H1 (cell line): ENCODE data around the gene PM20D1. TPM values are rescaled to one million over a fixed set of nuclear protein-coding genes. Genes with fewer than 3 reads are reported as not detected.

ENCODE experiments used
- CTCF ChIA-PET: fragments of 300-600 bp; sonication (Branson Sonifier 250); formaldehyde crosslinking; loops from one replicate; lab custom pipeline; 2021; ENCODE audit not compliant: partially characterized antibody; lab: Charles Lee
- POLR2A ChIA-PET: fragments of 300-600 bp; sonication (Branson Sonifier 250); formaldehyde crosslinking; loops from one replicate; lab custom pipeline; 2021; ENCODE audit warnings: inconsistent platforms; ENCODE audit not compliant: partially characterized antibody; lab: Charles Lee
- DNase-seq, 2 experiments: peaks; one replicate each; pipeline versions ENCODE4 v3.0.0 to v3.0.0-alpha.2; 2010 to 2022; ENCODE audit warnings: low spot score in 2 of 2, low read depth in 1 of 2, mixed read lengths in 1 of 2
- FAIRE-seq: peaks from 2 replicates; lab custom pipeline; 2011; peaks lifted over from hg19 to GRCh38; lab: Jason Lieb, UNC
- H2AFZ ChIP-seq: 2 replicates; pipeline ENCODE4 v1.8.1; 2012; ENCODE audit warnings: low read length, inconsistent platforms
- H2AK5ac ChIP-seq: 2 replicates; pipeline ENCODE4 v1.6.1; 2013; ENCODE audit warnings: low read depth, low read length
- H2BK120ac ChIP-seq: replicated peaks from 2 replicates; pipeline ENCODE3; 2013; ENCODE audit warnings: low read depth, low read length, inconsistent platforms
- H2BK12ac ChIP-seq: 2 replicates; pipeline ENCODE4 v1.6.1; 2013; ENCODE audit warnings: low read depth, low read length
- H2BK15ac ChIP-seq: 2 replicates; pipeline ENCODE4 v1.6.1; 2013; ENCODE audit warnings: low read length
- H2BK20ac ChIP-seq: 2 replicates; pipeline ENCODE4 v1.6.1; 2013; ENCODE audit warnings: low read length
- H2BK5ac ChIP-seq: 2 replicates; pipeline ENCODE4 v1.6.1; 2013; ENCODE audit warnings: low read depth, low read length
- H3K14ac ChIP-seq: 2 replicates; pipeline ENCODE4 v1.6.1; 2013; ENCODE audit warnings: inconsistent platforms; ENCODE audit not compliant: insufficient read length
- H3K18ac ChIP-seq: 2 replicates; pipeline ENCODE4 v1.6.1; 2013; ENCODE audit warnings: low read length; ENCODE audit errors: extremely low read depth
- H3K23ac ChIP-seq: 2 replicates; pipeline ENCODE4 v1.6.1; 2013; ENCODE audit warnings: inconsistent platforms; ENCODE audit not compliant: insufficient read length
- H3K23me2 ChIP-seq: 2 replicates; pipeline ENCODE4 v1.6.1; 2013; ENCODE audit warnings: low read depth, low read length
- H3K27ac ChIP-seq: 2 replicates; pipeline ENCODE4 v1.6.1; 2011; ENCODE audit warnings: low read depth, low read length, inconsistent platforms
- H3K27me3 ChIP-seq, 4 experiments: replicated peaks in 1 of 4; 1 replicate in 1 of 4; 2 replicates in 3 of 4; pipeline versions ENCODE4 v1.6.1 to v1.8.1; 2011 to 2013; ENCODE audit warnings: low read length in 3 of 4, mild to moderate bottlenecking in 3 of 4, inconsistent platforms in 2 of 4, mixed read lengths in 2 of 4, moderate library complexity in 1 of 4; ENCODE audit not compliant: control insufficient read depth in 3 of 4, insufficient read depth in 3 of 4; ENCODE audit errors: extremely low read depth in 1 of 4
- H3K36me3 ChIP-seq, 4 experiments: 2 replicates each; pipeline versions ENCODE4 v1.6.1 to v1.8.1; 2011 to 2013; ENCODE audit warnings: mild to moderate bottlenecking in 4 of 4, low read length in 3 of 4, moderate library complexity in 2 of 4, control low read depth in 1 of 4, inconsistent platforms in 1 of 4; ENCODE audit not compliant: insufficient read depth in 4 of 4, control insufficient read depth in 2 of 4
- H3K4ac ChIP-seq: replicated peaks from 2 replicates; pipeline ENCODE3; 2013; ENCODE audit warnings: low read length, low read depth, mixed read lengths, inconsistent platforms; ENCODE audit not compliant: insufficient read length
- H3K4me1 ChIP-seq, 4 experiments: replicated peaks in 1 of 4; 1 replicate in 1 of 4; 2 replicates in 3 of 4; pipeline versions ENCODE4 v1.6.1 to v1.8.1; 2011 to 2013; ENCODE audit warnings: low read length in 3 of 4, inconsistent platforms in 2 of 4, mixed read lengths in 1 of 4; ENCODE audit not compliant: insufficient read depth in 4 of 4, control insufficient read depth in 3 of 4
- H3K4me2 ChIP-seq, 2 experiments: 2 replicates each; pipeline versions ENCODE4 v1.6.1 to v1.8.1; 2011 to 2013; ENCODE audit warnings: low read depth in 2 of 2, low read length in 2 of 2, control low read depth in 1 of 2, inconsistent platforms in 1 of 2, mild to moderate bottlenecking in 1 of 2; ENCODE audit not compliant: insufficient read depth in 1 of 2
- H3K4me3 ChIP-seq, 4 experiments: fragments of 200-600, 300-600 bp in 1 of 4; sonication (generic), shearing (Covaris generic), sonication (Bioruptor Twin) in 1 of 4; 2 replicates each; pipeline versions ENCODE4 v1.5.1 to v1.8.1; 2011 to 2016; ENCODE audit warnings: low read length in 4 of 4, low read depth in 3 of 4, control low read depth in 2 of 4, inconsistent platforms in 2 of 4, mild to moderate bottlenecking in 2 of 4, mixed read lengths in 1 of 4, moderate library complexity in 1 of 4; ENCODE audit not compliant: insufficient read depth in 2 of 4; ENCODE audit errors: extremely low read depth in 1 of 4
- H3K56ac ChIP-seq: replicated peaks from 2 replicates; pipeline ENCODE3; 2013; ENCODE audit warnings: low read depth, mild to moderate bottlenecking, mixed read lengths, low read length, inconsistent platforms; ENCODE audit not compliant: insufficient read length
- H3K79me1 ChIP-seq: 2 replicates; pipeline ENCODE4 v1.6.1; 2013; ENCODE audit warnings: low read depth, low read length, control low read depth
- H3K79me2 ChIP-seq, 2 experiments: 2 replicates each; pipeline versions ENCODE4 v1.6.1 to v1.8.1; 2012 to 2013; ENCODE audit warnings: low read length in 2 of 2, mild to moderate bottlenecking in 2 of 2, inconsistent platforms in 1 of 2; ENCODE audit not compliant: insufficient read depth in 2 of 2, control insufficient read depth in 1 of 2
- H3K9ac ChIP-seq, 4 experiments: replicated peaks in 1 of 4; 1 replicate in 1 of 4; 2 replicates in 3 of 4; pipeline versions ENCODE4 v1.6.1 to v1.8.1; 2011 to 2013; ENCODE audit warnings: low read depth in 3 of 4, low read length in 3 of 4, control low read depth in 2 of 4, mild to moderate bottlenecking in 2 of 4, moderate library complexity in 2 of 4, inconsistent platforms in 1 of 4; ENCODE audit errors: extremely low read depth in 1 of 4
- H3K9me3 ChIP-seq, 2 experiments: 2 replicates each; pipeline versions ENCODE4 v1.6.1 to v1.8.1; 2012 to 2013; ENCODE audit warnings: mild to moderate bottlenecking in 2 of 2, moderate library complexity in 2 of 2, control low read depth in 1 of 2, inconsistent platforms in 1 of 2, low read depth in 1 of 2, low read length in 1 of 2, mixed read lengths in 1 of 2; ENCODE audit not compliant: insufficient read depth in 2 of 2
- H4K20me1 ChIP-seq, 2 experiments: replicated peaks in 1 of 2; 2 replicates each; pipeline versions ENCODE3 to v1.8.1; 2011 to 2013; ENCODE audit warnings: inconsistent platforms in 2 of 2, low read length in 2 of 2, mild to moderate bottlenecking in 1 of 2; ENCODE audit not compliant: insufficient read depth in 2 of 2, control insufficient read depth in 1 of 2
- H4K5ac ChIP-seq: 2 replicates; pipeline ENCODE4 v1.6.1; 2013; ENCODE audit warnings: low read length, low read depth, mixed read lengths, inconsistent platforms; ENCODE audit not compliant: insufficient read length
- H4K8ac ChIP-seq: 2 replicates; pipeline ENCODE4 v1.8.0; 2013; ENCODE audit warnings: mild to moderate bottlenecking, moderate library complexity, low read length, inconsistent platforms; ENCODE audit not compliant: insufficient read depth; ENCODE audit errors: extremely low read depth
- H4K91ac ChIP-seq: replicated peaks from 2 replicates; pipeline ENCODE3; 2013; ENCODE audit warnings: low read length, mixed read lengths, inconsistent platforms; ENCODE audit not compliant: insufficient read length
- CEBPB ChIP-seq: IDR thresholded peaks from 2 replicates; pipeline ENCODE4 v1.6.1; 2012; ENCODE audit warnings: low read depth, low read length
- CTCF ChIP-seq, 3 experiments: IDR thresholded peaks; 1 replicate in 2 of 3; 2 replicates in 1 of 3; pipeline versions ENCODE4 v1.5.1 to v1.6.1; 2011; ENCODE audit warnings: low read length in 3 of 3, mild to moderate bottlenecking in 3 of 3, inconsistent platforms in 2 of 3, low read depth in 1 of 3, moderate library complexity in 1 of 3; ENCODE audit not compliant: insufficient read depth in 1 of 3; ENCODE audit errors: control extremely low read depth in 1 of 3
- EP300 ChIP-seq, 2 experiments: IDR thresholded peaks; 1 replicate in 1 of 2; 2 replicates in 1 of 2; pipeline ENCODE4 v1.6.1; 2011 to 2012; ENCODE audit warnings: low read depth in 2 of 2, low read length in 2 of 2, mild to moderate bottlenecking in 2 of 2, borderline replicate concordance in 1 of 2, inconsistent platforms in 1 of 2, moderate library complexity in 1 of 2
- SIRT6 ChIP-seq: IDR thresholded peaks from one replicate; pipeline ENCODE4 v1.7.1; 2012; ENCODE audit warnings: low read length, inconsistent platforms
- SRF ChIP-seq: IDR thresholded peaks from 2 replicates; pipeline ENCODE4 v1.6.1; 2011; ENCODE audit warnings: mild to moderate bottlenecking, low read depth, low read length, moderate library complexity
- WGBS, 2 experiments: shearing (Covaris generic) in 1 of 2; methylation state at CpG; one replicate each; pipeline versions ENCODE4 v1.1.6 to v1.1.7; 2013 to 2015; ENCODE audit warnings: low lambda C conversion rate in 2 of 2, mixed read lengths in 2 of 2, inconsistent platforms in 1 of 2, low coverage in 1 of 2, missing lambda C conversion rate in 1 of 2; ENCODE audit not compliant: insufficient replicate concordance in 2 of 2, insufficient coverage in 1 of 2, insufficient read length in 1 of 2; ENCODE audit errors: extremely low coverage in 1 of 2, missing lambda C conversion rate in 1 of 2; 5-methylcytosine and 5-hydroxymethylcytosine counted together
- polyA plus RNA-seq, 7 experiments: library from polyadenylated mRNA; depleted of rRNA in 3 of 7; stranded (reverse) in 5 of 7; unstranded in 2 of 7; fragments of >200 nt in 5 of 7; fragments of 200-250 nt in 2 of 7; gene quantifications; 1 replicate in 5 of 7; 2 replicates in 1 of 7; 4 replicates in 1 of 7; pipeline versions ENCODE4 v1.2.1 to v1.2.3, GENCODE V29; 2011 to 2013; ENCODE audit warnings: missing spikeins in 2 of 7, mixed read lengths in 2 of 7
- total RNA-seq: library from RNA; stranded (reverse); fragmentation: NEBNext Ultra II Directional; extraction: Animal tissue kit (Norgen Biotek cat#: 25700); gene quantifications from 2 replicates; pipeline ENCODE4 v1.2.1, GENCODE V29; 2021

The PM20D1 gene
- total and polyA plus RNA-seq, 2 of the 8 experiments (the other 6 are each of a cell fraction or from before 2014, with no cell fraction given), result 0.05 TPM; not detected in 1

- Histone ChIP-seq H2BK5ac (0 out of 2 replicates have a peak overlapping the region, but pooled peaks have one; percentile 6), H2AFZ (no peak overlapping the region), H2BK15ac (no peak overlapping the region), H4K5ac (no peak overlapping the region), H2BK20ac (no peak overlapping the region), H3K23me2 (no peaks in the 10 kb centered on the region), H3K14ac (no peak overlapping the region), H3K79me2 (peaks cover 0 to 37% of the 10 kb centered on the region in 2 experiments; a peak in 2 of 4 replicates), H3K4me3 (no peak overlapping the region), H4K8ac (no peak overlapping the region; the same call in 1 of the 2 replicates), H3K56ac (no peak overlapping the region), H3K4me2 (no peak overlapping the region), H2BK12ac (no peak overlapping the region), H3K18ac (no peak overlapping the region), H3K36me3 (peaks cover 6 to 10% (median 7%) of the 10 kb centered on the region in 4 experiments; a peak in 5 of 8 replicates), H3K23ac (no peak overlapping the region), H3K79me1 (peaks cover 15% of the 10 kb centered on the region), H3K4ac (no peak overlapping the region), H4K91ac (no peak overlapping the region), H4K20me1 (peaks cover 3 to 16% of the 10 kb centered on the region in 2 experiments), H3K27me3 (no peaks in the 10 kb centered on the region), H2AK5ac (no peak overlapping the region), H3K9ac (no peak overlapping the region), H3K4me1 (peaks cover 0 to 5% (median 0%) of the 10 kb centered on the region in 4 experiments; a peak in 3 of 7 replicates), H3K27ac (no peak overlapping the region), H3K9me3 (no peaks in the 10 kb centered on the region), H2BK120ac (no peak overlapping the region)
- POLR2A ChIA-PET, result interaction anchor here (1.0 to 1.2 kb wide), 2 partner anchors 13 to 23 kb away, joined by 3 to 4 read pairs; no protein-coding TSS in a partner anchor
- CTCF ChIA-PET, result interaction anchor here (0.6 to 3.8 kb wide), 15 partner anchors 10 to 674 kb away, joined by 3 to 27 read pairs (median 3); no protein-coding TSS in a partner anchor
- no peak for DNase-seq
- FAIRE-seq, result no peak
- 94% methylated on average over 5 of the region's 5 CpGs; no CpG with 5 or more reads in 1 of the 2 experiments for WGBS, 2 experiments
- TF ChIP-seq CTCF (IDR thresholded peaks at IDR 0.05; ENCODE audit: control extremely low read depth in 1 of 3, insufficient read depth in 1 of 3, low read depth in 1 of 3, low read length in 3 of 3) (no peak), SIRT6 (no peak), SRF (no peak), EP300 (IDR thresholded peaks at IDR 0.05; ENCODE audit: borderline replicate concordance in 1 of 2, low read depth in 2 of 2, low read length in 2 of 2) (no peak), CEBPB (no peak)
Measured at GRCh38 chr1:205805082-205805711, 44.7 kb downstream of the PM20D1 start.
